GM12891 (cell line): ENCODE data around the gene AATK.

Source experiments
- POLR2A ChIP-seq: IDR thresholded peaks from 2 replicates; pipeline ENCODE4 v1.6.1; 2011; ENCODE audit warnings: low read depth, low read length, control low read depth
- POLR2AphosphoS5 ChIP-seq: IDR thresholded peaks from 2 replicates; pipeline ENCODE4 v1.6.1; 2011; ENCODE audit warnings: low read depth, low read length, control low read depth
- POU2F2 ChIP-seq: IDR thresholded peaks from 2 replicates; pipeline ENCODE4 v1.6.1; 2011; ENCODE audit warnings: low read depth, mild to moderate bottlenecking, control low read depth, low read length, moderate library complexity

- TF ChIP-seq POLR2AphosphoS5, result no peak
- TF ChIP-seq POLR2A, result no peak
- no peak for TF ChIP-seq POU2F2
Observed at GRCh38 chr17:81138083-81138482, 27.9 kb downstream of the AATK start.
